Frontal cortex (tissue), 4 donors: ENCODE measurements around the gene CACNA1I. TPM values are rescaled to one million over a fixed set of nuclear protein-coding genes. Genes with fewer than 3 reads are reported as not detected.

ENCODE experiments used
- DNase-seq, 2 donors: peaks; one replicate each; pipeline ENCODE4 v3.0.0; 2012; ENCODE audit warnings: low spot score in 2 of 2
- FAIRE-seq: peaks from 2 replicates; lab custom pipeline; 2012; peaks lifted over from hg19 to GRCh38; lab: Jason Lieb, UNC
- total RNA-seq: library from RNA; depleted of rRNA; stranded (reverse); fragments of >200 nt; gene quantifications from one replicate; pipeline ENCODE4 v1.2.3, GENCODE V29; 2014
- donor health status: control.
- donor health status: control.
- donor health status: control.

CACNA1I gene
- total RNA-seq, 1 donor from 2014 or later: 5.3 TPM

DNA sequence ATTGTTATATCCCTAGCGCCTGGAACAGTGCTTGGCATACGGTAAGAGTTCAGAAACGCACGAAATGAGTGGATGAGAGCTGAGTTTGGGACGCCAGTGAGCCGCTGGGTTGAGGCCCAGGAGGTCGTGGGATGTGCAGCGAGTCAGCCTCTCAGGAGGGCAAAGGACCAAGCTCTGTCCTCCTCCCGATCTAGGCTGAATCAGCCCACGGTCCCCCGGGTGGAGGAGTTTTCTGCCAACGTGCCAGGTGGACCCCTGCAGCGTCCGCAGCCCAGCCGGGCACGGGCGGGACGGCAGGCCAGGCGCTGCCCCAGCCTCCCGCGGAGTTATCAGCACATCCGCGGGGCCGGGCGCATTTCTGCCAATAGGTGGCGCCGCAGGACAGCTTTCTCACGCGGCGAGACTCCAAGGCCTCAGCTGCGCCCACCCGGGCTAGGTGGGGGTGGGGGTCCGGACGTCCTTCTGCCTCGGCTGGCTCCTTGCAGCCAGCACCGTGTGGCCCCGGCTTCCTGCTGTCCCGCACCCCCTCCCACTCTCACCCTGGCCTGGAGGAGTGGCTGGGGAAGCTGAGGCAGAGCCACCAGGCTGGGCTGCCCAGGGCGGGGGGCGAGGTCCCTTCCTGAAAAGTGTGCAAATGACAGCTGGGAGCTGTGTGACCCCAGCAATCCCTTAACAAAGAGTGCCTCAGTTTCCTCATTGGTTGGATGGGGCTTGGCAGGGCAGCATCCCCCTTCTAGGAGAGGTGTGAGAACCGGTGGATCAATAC, 35.8 kb upstream of the CACNA1I start:
- peak; percentile 80 to 86 for DNase-seq
- FAIRE-seq: no peak

DNA sequence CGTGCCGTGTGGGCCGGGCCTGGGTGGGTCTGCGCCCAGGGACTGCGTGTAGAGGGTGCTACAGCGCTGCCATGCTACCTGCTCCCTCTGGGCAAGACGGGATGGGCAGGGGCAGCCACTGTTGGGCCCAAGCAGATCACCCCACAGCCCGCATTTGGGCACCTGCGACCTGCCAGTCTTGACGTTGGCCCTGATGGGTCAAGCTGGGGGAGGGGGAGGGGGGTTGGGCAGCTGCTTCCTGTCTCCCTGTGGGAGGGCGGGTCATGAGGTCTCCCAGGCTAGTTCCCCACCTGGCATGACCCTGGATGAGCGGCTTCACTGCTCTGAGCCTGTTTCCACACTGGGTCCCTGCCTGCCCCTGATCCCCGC, 35.2 kb upstream of the CACNA1I start:
- FAIRE-seq: no peak
- no peak for DNase-seq

DNA sequence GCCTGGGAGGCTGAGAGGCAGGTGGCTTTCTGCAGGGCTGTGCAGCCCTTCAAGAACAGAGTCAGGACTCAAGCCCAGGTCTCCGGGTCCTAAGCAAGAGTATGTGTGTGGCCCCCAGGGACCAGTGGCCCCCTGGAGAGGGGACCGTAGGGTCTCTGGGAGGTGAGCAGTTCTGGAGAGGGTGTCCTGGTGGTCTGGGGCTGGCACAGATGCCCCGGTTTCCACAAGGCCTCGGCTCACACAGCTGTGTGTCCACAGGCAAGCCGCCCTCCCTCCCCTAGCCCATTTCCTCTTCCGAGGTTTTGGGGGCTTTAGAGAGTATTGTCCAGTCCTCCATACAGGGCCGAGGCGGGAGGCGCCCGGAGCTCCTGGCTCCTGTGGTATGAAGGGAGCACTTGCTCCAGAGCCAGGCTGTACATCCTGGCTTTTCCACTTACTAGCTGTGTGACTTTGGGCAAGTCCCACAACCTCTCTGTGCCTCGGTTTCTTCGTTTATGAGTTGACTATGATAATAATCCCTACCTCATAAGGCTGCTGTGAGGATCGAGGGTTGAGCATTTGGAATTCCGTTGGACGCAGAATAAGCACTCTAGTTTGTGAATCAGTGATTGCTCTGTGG, 34.6 kb upstream of the CACNA1I start:
- FAIRE-seq (no peak), DNase-seq (no peak)

DNA sequence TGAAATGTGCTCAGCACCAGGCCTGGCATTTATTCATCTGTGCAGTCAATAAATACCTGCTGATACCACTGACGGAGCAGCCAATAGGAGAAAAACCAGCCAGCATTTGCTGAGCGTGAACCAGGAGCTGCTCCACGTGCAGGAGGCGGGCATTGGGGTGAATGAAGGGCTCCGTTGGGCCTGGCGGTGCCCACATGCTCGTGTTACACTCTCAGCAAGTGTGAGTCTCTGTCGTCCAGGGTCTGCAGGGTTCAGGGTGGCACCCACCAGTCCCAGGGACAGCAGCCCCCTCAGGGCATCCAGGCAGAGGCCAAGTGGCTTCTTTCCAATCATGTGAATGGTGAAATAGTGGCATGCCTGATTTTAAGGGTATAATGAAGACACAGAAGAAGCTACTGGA, 33.8 kb upstream of the CACNA1I start:
- FAIRE-seq: no peak
- no peak for DNase-seq

DNA sequence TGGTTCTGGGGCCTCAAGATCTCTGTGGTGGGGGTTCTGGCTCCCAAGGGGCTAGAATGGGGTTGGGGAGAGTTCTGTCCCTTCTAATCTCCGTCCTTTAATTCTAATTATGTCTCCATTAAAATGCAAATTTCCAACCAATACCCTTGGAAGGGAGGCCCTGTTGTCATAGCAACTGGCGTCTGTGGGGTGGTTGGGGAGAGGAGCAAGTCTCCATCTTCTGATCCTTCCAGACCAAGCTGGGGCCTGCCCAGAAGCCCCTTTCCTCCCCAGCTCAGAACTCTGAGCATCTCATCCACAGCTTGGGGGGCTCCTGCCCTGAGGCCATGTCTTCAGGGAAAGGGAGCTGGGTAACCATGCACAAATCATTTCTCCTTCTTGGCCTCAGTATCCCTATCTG, 32.6 kb upstream of the CACNA1I start:
- FAIRE-seq (no peak), DNase-seq (no peak)

DNA sequence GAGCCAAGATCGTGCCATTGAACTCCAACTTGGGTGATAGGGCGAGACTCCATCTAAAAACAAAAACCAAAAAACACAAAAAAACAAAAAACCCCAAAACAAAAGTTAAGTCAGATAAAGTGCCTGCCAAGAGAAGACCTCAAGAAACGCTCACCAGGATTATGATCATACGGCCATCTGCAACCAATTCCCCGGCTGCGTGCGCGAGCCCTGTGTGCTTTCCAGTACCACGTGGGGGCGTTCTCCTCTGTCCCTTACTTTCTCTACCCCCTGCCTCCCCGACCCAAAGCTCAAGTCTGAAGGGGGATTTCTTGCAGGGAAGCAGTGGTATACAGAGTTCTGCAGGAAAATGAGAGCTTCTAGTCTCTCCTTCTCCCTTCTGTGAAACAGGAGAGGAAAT, 27.5 kb upstream of the CACNA1I start:
- DNase-seq: no peak
- FAIRE-seq: no peak

DNA sequence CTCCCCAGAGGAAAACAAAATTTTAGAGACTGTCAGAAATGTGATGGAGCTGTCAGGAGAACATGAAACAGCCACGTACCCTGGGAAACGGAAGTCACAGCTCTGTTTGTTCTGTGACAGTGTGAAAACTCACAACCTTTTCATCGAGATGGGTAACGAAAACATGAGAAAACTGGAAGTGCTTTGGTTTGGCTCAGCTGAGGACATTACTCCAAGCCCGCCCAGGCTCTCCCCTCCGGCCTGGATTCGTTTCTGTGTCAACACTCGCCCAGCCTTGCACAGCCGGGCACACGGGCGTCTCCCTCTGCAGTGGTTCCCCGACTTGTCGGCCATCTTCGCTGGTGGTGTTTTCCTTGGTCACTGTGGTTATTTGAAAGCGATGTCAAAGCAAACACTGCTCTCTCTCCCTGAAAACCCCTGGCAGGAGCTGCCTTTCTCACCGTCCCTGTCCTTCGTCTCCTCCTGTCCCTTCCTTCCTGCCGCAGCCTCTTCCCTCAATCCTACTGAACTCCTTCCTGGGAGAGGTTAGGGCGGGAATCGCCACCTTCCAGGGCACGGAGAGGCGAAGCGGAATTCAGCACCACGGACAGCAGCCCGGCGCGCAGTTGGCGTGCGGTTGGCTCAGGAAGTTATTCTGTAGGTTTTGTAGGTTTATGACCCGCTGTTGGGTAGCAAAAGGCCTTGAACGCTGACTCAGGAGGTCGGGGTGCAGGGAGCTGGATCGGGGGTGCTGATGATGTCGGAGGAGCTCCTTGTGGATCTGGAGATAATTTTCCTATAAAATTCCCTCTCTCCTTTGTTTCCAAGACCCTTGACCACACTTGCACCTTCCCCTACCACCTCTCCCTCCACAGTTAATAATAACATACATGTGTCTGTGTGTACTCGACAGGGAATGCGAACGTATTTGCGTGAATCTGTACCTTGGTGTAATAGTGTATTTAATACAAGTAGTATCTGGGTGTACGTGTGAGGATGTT, 24.9 kb upstream of the CACNA1I start:
- DNase-seq (no peak), FAIRE-seq (no peak)

DNA sequence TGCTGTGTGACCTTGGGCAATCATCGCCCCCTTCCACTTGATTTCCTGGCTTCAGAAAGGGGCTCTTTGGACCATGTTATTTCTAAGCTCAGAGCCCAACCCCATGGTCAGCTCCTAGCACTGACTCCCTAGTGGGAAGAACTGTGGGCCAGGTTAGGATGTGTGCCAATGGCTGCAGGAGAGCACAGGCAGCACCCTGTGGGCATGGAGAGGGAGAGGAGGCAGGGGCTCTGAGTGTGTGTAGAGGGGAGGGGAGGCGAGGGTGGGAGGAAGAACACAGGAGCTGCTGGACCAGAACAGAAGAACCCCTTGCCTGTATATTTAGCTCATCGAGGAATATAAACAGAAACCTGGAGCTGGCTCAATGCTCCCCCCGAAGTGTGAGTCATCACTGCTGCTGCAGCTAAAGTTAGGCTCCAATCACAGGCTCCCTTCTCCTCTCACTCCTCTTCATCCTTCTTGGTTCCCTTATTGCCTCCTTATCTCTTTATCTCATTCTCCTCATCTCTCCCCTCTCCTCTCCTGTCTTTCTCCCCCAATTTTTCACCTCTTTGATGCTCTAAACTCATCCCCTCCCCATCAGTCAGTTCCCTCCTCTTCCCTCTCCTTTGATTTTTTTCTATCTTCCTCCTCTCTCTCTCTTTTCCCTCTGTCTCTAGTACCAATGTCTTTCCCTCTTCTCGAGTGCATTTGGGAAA, 23.5 kb upstream of the CACNA1I start:
- DNase-seq (no peak), FAIRE-seq (no peak)

DNA sequence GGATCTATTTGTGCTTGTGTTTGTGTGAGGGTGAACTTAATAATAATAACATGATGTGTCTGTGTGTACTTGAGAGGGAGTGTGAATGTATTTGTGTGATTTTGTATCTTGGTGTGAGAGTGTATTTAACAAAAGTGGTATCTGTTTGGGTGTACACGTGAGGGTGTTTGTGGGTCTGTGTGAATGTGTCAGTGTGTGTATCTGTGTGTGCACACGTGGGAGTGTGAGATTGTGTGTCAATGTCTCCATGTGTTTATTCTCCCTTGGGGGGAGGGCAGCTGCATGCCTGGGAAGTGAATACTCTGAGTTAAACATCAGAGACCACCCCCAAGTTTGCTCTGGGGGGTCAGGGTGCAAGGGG, 23.0 kb upstream of the CACNA1I start:
- DNase-seq (no peak), FAIRE-seq (no peak)

DNA sequence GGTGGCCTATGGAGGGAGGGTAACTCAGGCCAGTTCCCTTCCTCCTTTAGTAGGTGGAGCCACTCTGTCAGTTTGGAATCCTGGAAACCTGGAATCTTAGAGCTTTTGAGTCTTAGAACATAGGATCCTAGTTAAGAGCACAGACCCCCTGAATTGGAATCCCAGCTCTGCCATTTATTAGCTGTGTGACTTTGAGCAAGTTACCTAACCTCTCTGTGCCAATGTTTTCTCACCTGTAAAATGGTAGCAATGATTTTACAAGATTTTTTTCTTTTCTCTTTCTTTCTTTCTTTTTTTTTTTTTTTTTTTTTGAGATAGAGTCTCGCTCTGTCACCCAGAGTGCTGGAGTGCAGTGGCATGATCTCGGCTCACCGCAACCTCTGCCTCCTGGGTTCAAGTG, 17.1 kb upstream of the CACNA1I start:
- FAIRE-seq (no peak), DNase-seq (no peak)

DNA sequence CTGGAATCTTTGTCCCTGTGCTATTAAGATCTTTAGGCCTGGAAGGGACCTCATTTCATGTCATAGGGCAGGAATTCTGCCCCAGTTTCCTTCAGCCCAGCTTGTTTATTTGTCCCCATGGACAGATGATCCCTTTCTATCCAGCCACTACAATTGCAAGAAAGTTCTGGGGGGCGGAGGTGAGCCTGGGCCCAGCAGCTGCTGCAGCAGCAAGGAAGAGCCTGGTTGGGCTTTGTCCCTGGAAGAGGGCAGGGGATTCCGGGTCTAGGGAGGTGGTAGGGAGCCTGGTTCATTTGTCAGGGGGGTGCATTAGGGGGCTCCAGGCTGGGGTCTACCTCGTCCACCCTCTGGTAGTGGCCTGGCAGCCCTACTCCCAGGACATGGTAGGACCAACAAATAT, 16.4 kb upstream of the CACNA1I start:
- DNase-seq (no peak), FAIRE-seq (no peak)

DNA sequence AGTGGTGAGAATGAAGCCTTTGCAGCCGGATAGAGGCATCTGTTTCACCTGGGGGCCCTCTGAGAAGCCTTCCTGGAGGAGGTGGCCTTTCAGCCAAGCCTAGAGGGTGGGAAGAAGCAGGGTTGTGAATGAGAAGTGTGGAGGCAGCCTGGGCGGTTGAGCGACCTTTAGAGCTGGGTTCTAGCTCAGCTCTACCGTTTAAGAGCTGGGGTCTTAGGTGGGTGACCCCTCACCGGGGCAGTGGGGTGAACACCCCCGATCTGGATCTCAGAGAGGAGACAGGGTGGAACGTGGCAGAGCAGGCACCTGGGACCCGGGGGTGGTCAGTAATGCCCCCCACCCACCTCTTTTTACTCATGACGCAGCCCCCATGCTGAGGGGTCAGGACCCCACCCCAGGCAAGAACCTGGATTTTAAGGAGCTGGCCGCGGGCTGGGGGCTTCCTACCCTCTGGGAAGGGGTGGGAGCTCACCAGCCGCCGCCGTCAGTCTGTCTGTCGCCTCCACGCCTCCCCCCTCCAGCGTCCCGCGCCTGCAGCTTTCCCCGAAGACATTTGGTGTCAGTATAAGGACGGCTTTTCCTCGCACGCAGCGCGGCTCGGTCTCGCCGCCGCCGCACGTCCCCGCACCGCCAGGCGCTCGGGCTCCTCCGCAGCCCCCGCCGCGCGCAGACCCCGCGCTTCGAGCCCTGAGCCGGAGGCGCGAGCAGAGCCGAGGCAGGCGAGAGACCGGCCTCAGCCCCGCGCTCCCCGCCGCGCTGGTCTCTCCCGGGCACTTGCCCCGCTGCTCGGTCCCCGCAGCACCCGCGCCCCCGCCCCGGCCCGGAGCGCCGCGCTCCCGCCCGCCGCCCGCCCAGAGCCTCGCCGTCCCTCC, 13.3 kb upstream of the CACNA1I start:
- DNase-seq (peak; percentile 68 to 69), FAIRE-seq (no peak)

DNA sequence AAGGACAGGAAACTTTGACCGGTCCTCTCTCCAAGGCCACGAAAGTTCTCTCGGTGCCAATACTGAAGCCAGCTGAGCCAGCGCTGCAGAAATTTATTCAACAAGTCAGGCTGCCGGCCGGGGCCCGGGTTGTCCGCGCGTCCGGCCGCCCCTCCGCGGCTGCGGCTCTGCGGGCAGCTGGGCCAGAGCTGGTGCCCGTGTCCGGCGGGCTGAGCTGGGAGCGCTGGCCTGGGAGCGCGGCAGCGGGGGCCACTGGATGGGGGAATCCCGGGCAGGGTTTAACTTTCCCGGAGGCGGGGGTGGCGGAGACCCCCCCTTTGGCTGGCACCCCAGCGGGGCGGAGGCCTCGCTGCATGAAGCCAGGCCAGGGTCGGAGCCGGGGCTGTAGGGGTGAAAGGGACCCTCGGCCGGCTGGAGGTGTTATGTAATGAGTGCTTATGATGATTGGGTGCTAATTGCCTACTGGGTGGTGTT, 12.3 kb upstream of the CACNA1I start:
- no peak for DNase-seq

DNA sequence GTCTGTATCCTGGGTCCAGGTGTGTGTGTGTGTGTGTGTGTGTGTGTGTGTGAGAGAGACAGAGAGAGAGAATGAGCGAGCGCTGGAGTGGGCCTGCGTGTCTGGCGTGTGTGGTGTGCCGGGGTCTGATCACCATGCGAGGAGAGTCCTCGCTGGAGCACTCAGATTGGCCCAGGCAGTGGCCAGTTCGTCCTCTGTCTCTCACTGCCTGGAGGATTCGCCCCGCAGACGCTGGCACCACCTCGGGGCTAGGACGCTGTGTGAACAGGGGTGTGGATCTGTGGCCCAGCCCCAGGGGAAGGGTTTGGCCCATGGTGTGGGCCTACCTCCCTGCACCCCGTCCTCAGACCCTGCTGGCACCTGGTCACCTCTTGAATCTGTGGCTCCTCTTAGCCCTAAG, 11.6 kb upstream of the CACNA1I start:
- no peak for DNase-seq
- no peak for FAIRE-seq

More for the DNA sequence above, 12.3 kb upstream of the CACNA1I start:
- no peak for FAIRE-seq

DNA sequence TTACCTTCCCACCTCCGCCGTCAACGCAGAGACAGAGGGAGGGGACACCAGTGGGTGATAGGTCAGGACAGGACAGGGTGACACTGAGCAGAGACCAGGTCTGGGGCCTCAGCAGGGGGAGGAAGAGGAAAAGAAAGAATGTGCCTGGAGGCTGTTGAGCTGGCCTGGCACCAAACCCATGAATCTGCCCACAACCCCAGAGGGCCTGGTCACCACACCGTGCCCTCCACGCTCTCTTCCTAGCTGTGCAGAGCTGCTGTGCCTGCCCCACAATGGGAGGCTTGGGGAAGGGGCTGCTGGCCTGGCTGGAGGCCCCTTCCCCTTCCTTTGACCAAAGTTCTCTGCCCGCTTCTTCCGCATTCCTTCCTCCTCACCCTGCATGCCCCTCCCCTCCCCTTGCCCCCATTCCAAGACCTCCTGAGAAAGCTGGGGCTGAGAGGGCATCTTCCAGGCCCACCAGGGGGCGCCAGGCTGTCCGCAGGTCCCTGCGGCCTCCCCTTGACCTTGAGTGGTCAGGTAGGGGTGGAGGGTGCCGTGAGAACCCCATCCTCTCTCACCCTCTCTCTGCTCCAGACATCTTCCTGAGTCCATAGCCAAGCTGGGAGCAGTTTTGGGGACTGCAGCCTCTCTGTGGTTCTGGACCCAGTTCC, 11.0 kb upstream of the CACNA1I start:
- FAIRE-seq: no peak
- DNase-seq: no peak

DNA sequence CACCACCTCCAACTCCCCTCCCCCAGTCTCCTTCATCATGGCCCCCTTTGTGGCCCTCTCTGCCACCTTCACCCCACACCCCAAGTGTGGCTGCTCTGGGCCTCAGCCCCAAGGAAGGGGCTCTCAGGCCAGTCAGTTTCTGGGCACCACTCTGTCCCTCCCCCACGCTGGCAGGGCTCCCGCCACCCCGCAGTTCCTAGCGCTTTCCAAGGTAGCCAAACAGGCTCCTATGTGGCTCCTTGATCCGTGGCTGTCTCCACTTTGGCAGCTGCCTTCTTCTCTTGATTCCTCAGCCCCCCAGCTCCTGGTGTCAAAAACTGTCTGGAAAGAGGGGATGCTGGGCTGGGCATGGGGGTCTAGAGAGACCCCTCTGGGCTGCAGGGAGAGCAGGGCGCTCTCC, 10.4 kb upstream of the CACNA1I start:
- FAIRE-seq: no peak

DNA sequence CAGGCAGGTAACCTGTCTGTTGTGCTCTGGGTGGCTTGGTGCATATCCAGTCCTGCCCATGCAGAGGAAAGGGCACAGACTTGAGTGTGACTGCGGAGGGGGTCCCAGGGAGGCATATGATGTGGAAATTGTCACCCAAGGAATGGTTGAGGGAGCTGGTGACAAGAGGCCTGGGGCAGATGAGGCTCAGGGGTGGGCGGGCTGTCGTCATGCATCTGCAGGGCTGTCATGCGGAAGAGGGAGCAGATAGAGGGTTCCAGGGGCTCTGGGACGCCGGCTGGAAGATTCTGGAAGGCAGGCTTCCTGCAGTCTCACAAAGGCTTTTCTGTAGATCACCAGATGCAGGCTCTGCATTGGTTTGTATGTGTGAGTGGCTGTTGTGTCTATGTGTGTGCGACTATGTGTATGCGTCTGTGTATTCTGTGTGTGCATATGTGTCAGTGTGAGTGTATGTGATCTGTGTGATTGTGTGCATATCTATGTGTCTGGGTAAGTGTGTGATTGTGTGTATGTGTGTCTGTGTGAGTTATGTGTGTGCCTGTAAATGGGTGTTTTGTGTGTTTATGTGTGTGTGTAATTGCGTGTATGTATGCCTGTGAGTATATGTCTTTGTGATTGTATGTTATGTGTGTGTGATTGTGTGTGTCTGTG, 7.6 kb upstream of the CACNA1I start:
- FAIRE-seq (no peak), DNase-seq (no peak)

More for the DNA sequence above, 10.4 kb upstream of the CACNA1I start:
- DNase-seq: no peak
